ENCODE results near the gene CA5A. TPM values are rescaled to one million over a fixed set of nuclear protein-coding genes. Genes with fewer than 3 reads are reported as not detected.

Gene CA5A
- total and polyA plus RNA-seq, 2 of the 13 experiments (the other 11 are each of a cell fraction or from before 2014, with no cell fraction given), result 66.8 to 106 TPM

DNA sequence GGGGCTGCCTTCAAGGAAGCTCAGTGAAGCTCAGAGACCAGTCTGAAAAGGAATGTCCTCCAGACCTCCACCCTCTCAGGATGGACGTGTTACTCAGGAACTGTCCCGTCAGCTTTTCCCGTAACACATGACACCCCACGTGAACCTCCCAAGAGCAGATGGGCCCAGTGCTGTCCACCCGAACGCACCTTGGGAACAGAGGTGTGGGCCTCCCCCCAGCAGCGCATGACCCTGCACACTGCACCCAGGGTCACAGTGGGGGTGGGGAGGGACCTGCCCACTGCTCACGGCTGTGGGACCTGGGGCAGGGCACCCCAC lies 88.9 kb downstream of the CA5A start (continued):
- TF ChIP-seq IRF2 (CRISPR knock-in tag; IDR thresholded peaks at IDR 0.05), result no peak
- no peak for TF ChIP-seq NFYB (CRISPR knock-in tag; IDR thresholded peaks at IDR 0.05)
- TF ChIP-seq PHB2 (IDR thresholded peaks at IDR 0.05; ENCODE audit: partially characterized antibody), result no peak
- TF ChIP-seq, protein P1, sequence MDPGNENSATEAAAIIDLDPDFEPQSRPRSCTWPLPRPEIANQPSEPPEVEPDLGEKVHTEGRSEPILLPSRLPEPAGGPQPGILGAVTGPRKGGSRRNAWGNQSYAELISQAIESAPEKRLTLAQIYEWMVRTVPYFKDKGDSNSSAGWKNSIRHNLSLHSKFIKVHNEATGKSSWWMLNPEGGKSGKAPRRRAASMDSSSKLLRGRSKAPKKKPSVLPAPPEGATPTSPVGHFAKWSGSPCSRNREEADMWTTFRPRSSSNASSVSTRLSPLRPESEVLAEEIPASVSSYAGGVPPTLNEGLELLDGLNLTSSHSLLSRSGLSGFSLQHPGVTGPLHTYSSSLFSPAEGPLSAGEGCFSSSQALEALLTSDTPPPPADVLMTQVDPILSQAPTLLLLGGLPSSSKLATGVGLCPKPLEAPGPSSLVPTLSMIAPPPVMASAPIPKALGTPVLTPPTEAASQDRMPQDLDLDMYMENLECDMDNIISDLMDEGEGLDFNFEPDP (CRISPR knock-in tag; conservative IDR thresholded peaks at IDR 0.05), result no peak
- TF ChIP-seq, protein P2, sequence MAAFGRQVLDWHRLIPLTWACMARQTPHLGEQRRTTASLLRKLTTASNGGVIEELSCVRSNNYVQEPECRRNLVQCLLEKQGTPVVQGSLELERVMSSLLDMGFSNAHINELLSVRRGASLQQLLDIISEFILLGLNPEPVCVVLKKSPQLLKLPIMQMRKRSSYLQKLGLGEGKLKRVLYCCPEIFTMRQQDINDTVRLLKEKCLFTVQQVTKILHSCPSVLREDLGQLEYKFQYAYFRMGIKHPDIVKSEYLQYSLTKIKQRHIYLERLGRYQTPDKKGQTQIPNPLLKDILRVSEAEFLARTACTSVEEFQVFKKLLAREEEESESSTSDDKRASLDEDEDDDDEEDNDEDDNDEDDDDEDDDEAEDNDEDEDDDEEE (CRISPR knock-in tag; IDR thresholded peaks at IDR 0.05), result peak; percentile 87
- no peak for TF ChIP-seq RARG (CRISPR knock-in tag; IDR thresholded peaks at IDR 0.05; ENCODE audit: low read depth)
- TF ChIP-seq, protein P3, sequence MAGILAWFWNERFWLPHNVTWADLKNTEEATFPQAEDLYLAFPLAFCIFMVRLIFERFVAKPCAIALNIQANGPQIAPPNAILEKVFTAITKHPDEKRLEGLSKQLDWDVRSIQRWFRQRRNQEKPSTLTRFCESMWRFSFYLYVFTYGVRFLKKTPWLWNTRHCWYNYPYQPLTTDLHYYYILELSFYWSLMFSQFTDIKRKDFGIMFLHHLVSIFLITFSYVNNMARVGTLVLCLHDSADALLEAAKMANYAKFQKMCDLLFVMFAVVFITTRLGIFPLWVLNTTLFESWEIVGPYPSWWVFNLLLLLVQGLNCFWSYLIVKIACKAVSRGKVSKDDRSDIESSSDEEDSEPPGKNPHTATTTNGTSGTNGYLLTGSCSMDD (CRISPR knock-in tag; IDR thresholded peaks at IDR 0.05), result no peak
- no peak for TF ChIP-seq REPIN1 (CRISPR knock-in tag; IDR thresholded peaks at IDR 0.05; ENCODE audit: borderline replicate concordance, low read depth)
- TF ChIP-seq, protein P4, sequence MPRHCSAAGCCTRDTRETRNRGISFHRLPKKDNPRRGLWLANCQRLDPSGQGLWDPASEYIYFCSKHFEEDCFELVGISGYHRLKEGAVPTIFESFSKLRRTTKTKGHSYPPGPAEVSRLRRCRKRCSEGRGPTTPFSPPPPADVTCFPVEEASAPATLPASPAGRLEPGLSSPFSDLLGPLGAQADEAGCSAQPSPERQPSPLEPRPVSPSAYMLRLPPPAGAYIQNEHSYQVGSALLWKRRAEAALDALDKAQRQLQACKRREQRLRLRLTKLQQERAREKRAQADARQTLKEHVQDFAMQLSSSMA (CRISPR knock-in tag; IDR thresholded peaks at IDR 0.05), result no peak
- TF ChIP-seq TOE1 (CRISPR knock-in tag; IDR thresholded peaks at IDR 0.05), result no peak
- TF ChIP-seq RNF2 (conservative IDR thresholded peaks at IDR 0.05; ENCODE audit: low read depth), result no peak
- TF ChIP-seq ZNF619 (CRISPR knock-in tag; IDR thresholded peaks at IDR 0.05), result peak; percentile 49; the same call in 1 of the 2 replicates
- TF ChIP-seq ZNF331 (CRISPR knock-in tag; IDR thresholded peaks at IDR 0.05), result no peak
- TF ChIP-seq, protein P5, sequence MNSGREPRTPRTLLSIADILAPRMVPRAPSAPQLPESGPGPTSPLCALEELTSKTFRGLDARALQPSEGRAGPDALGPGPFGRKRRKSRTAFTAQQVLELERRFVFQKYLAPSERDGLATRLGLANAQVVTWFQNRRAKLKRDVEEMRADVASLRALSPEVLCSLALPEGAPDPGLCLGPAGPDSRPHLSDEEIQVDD (CRISPR knock-in tag; IDR thresholded peaks at IDR 0.05; ENCODE audit: borderline replicate concordance), result no peak
- peak; percentile 68 to 82 for TF ChIP-seq MAFK (conservative IDR thresholded peaks at IDR 0.05 in 1 of 2, IDR thresholded peaks at IDR 0.05 in 1 of 2; ENCODE audit: low read length in 2 of 2)
- no peak for TF ChIP-seq ISX (CRISPR knock-in tag; conservative IDR thresholded peaks at IDR 0.05)
- TF ChIP-seq, protein P6, sequence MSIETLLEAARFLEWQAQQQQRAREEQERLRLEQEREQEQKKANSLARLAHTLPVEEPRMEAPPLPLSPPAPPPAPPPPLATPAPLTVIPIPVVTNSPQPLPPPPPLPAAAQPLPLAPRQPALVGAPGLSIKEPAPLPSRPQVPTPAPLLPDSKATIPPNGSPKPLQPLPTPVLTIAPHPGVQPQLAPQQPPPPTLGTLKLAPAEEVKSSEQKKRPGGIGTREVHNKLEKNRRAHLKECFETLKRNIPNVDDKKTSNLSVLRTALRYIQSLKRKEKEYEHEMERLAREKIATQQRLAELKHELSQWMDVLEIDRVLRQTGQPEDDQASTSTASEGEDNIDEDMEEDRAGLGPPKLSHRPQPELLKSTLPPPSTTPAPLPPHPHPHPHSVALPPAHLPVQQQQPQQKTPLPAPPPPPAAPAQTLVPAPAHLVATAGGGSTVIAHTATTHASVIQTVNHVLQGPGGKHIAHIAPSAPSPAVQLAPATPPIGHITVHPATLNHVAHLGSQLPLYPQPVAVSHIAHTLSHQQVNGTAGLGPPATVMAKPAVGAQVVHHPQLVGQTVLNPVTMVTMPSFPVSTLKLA (IDR thresholded peaks at IDR 0.05), result peak; percentile 69
- TF ChIP-seq, protein P7, sequence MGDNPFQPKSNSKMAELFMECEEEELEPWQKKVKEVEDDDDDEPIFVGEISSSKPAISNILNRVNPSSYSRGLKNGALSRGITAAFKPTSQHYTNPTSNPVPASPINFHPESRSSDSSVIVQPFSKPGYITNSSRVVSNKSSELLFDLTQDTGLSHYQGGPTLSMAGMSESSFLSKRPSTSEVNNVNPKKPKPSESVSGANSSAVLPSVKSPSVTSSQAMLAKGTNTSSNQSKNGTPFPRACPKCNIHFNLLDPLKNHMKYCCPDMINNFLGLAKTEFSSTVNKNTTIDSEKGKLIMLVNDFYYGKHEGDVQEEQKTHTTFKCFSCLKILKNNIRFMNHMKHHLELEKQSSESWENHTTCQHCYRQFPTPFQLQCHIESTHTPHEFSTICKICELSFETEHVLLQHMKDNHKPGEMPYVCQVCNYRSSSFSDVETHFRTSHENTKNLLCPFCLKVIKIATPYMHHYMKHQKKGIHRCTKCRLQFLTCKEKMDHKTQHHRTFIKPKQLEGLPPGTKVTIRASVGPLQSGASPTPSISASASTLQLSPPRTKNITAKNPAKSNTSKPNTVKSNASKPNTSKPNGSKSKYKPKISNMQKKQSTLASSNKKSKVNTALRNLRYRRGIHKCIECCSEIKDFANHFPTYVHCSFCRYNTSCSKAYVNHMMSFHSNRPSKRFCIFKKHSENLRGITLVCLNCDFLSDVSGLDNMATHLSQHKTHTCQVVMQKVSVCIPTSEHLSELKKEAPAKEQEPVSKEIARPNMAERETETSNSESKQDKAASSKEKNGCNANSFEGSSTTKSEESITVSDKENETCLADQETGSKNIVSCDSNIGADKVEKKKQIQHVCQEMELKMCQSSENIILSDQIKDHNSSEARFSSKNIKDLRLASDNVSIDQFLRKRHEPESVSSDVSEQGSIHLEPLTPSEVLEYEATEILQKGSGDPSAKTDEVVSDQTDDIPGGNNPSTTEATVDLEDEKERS (CRISPR knock-in tag; IDR thresholded peaks at IDR 0.05), result no peak
- TF ChIP-seq NBN (conservative IDR thresholded peaks at IDR 0.05), result no peak
- TF ChIP-seq ZNF143 (CRISPR knock-in tag; IDR thresholded peaks at IDR 0.05), result no peak
- peak; percentile 72; the same call in 1 of the 2 replicates for TF ChIP-seq BRD4 (CRISPR knock-in tag; IDR thresholded peaks at IDR 0.05)
- no peak for TF ChIP-seq ZSCAN22 (CRISPR knock-in tag; IDR thresholded peaks at IDR 0.05)
- no peak for TF ChIP-seq WIZ (CRISPR knock-in tag; IDR thresholded peaks at IDR 0.05)
- no peak for TF ChIP-seq PPARG (CRISPR knock-in tag; conservative IDR thresholded peaks at IDR 0.05)
